Colon (tissue), 2 donors: ENCODE measurements around the gene FAXDC2.
"Not testable (repeated sequence)": the region's sequence is repeated elsewhere in the genome, so short reads cannot be mapped to it uniquely, and the experiment has no call there.

ENCODE experiments used
- FAIRE-seq: peaks from 2 replicates; lab custom pipeline; 2012; peaks lifted over from hg19 to GRCh38; lab: Jason Lieb, UNC
- donor health status: control.
- donor health status: control.

FAXDC2 gene

DNA sequence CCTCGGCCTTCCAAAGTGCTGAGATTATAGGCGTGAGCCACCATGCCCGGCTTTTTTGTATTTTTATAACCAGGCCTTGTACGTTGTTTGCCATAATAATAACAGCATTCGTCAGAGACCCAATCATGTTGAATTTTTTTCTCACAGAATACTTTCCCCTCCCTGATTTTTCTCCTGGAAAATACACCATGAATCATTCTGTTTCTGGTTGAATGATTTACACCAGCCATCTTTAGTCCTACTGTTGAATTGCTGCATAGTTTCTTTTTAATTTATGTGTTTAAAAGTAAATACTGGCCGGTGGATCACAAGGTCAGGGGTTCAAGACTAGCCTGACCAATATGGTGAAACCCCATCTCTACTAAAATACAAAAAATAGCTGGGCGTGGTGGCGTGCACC lies 11.5 kb upstream of the FAXDC2 start:
- FAIRE-seq = no peak

DNA sequence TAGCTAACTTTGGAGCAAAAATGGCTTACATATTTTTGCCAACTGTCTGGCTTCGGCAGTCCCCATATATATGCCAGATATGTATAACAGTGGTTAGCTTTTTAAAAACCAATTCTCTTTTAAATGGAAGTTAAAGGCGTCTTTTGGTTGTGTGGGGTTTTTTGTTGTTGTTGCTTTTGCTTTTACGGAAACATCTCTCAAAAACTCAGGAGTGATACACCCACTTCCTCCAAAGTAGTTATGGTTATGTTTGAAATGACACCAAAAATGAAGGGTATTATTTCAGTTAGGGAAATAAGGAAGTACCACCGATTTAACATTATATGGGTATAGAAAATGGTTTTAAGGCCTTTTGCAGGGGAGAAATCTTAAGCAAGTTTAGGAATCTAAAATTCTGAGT lies 10.4 kb upstream of the FAXDC2 start:
- no peak for FAIRE-seq

DNA sequence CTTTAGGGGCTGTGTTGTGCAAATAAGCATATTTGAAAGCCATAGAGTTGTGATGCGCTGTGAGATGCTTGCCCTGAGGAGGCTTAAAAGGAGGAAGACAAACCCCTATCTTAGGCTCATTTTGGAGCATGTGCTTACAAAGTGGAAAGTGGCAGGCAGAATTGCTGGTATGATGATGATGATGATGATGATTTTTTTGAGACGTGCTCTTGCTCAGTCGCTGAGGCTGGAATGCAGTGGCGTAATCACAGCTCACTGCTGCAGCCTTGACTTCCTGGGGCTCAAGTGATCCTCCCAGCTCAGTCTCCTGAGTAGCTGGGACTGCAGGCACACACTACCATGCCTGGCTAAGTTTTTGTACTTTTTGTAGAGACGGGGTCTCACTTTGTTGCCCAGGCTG lies 9.7 kb upstream of the FAXDC2 start:
- FAIRE-seq = no peak

DNA sequence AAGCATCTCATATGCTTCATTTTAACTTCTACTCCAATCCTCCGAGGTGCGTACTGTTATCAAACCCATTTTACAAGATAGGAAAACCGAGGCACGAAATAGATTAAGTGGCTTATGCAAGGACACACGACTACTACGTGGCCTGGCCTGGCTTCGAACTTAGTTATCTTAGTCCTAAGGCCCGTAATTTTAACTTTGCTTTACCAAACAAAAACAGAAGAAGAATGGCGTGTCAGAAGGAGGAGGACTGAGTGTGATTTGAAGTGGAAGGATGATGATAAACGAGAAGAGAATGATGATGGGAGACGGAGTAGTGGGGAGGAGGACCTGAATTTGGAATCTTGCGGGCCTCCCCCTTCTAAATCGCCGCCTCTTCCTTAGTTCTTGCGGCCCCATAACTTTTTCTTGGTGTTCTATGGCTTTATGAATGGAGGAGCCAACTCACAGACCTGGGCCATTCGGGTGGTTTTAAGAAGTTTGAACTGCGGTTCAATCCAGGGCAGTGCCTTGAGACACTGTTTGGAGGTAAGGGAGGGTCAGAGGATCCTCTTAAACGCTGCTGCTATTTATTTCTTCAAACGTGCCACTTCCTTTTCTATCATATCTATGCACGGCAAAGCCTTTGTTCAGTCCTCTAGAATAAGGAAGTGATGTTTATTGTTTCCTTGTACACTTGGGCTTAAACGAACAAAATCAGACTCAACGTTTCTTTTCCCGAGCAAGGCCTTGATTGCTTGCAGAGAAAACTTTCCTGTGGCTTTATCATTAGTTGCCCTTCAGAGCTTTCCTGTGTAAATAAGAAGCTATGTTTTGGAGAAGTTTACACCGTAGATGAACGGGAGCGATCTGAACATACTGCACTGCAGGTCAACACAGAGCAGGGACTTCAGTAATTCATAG lies 8.8 kb upstream of the FAXDC2 start:
- FAIRE-seq = no peak

DNA sequence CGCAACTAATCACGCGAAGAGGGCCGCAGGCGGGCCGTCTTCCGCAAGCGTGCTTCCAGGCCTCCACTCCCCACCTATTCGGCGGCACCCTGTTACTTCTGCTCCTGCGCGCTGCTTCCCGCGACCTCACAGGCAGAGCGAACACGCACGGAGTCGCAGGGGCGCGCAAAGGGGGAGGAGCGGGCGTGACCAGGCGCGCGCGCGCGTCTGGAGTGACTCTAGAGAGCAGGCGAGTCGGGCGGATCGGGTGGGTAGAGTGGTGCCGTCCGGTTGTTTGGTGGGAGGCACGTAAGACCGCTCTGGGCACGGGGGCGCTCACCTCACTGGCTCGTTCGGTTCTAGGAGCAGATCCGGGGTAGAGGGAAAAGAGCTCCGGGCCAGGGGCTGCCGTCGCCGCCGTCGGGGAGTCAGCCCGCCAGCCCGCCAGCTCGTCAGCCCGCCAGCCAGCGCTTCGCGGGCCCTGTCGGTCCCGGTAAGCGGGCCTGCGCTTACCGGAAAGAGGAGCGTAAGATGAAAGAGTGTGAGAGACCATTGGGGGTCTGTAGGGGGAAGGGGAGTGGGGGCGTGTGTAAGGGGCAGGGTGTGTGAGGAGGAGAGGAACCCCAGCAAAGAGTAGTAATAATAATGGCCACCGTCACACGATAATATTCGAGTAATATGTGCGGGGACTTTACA lies 8.0 kb upstream of the FAXDC2 start, which contains the start of gene CNOT8:
Gene CNOT8 (plus strand): TSS at position 331 of the 675 bp plus-strand sequence. CDS start 4,652 bp downstream, outside the sequence.
- FAIRE-seq = no peak

DNA sequence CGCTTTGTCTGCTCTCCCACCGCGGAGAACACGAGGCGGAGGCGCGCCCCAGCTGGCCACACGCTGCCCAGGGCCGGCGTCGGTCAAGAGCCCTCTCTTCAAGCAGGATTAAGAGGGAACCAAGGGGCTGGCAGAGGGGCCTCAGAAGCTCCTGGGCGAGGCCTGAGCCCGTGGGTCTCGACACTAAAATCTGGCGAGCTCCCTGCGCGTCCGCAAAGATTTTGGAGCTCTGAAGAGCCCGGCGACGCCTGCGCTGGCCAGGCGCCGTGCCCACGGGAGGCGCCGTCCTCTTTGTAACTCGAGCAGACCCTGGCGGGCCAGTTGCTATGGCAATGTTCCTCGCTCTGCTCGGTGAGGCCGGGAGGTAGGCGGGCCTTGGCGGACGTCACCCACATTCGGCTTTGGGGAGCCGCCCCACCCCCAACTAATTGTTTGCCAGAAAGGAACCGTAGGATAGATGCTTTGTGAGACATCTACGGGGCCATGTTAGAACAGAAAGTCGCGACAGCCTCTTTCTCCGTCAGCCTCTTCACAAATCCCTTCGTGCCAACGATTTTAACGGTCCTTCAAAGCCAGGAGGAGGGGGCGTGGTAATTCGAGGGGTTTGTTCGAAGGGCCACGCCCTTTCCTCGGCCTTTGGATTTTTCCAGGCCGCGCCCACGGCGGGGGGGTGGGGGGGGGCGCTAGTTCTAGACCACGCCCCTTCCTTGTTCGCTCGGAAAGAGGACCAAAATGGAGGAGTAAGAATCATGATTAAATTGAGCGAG lies 7.3 kb upstream of the FAXDC2 start:
- no peak for FAIRE-seq

DNA sequence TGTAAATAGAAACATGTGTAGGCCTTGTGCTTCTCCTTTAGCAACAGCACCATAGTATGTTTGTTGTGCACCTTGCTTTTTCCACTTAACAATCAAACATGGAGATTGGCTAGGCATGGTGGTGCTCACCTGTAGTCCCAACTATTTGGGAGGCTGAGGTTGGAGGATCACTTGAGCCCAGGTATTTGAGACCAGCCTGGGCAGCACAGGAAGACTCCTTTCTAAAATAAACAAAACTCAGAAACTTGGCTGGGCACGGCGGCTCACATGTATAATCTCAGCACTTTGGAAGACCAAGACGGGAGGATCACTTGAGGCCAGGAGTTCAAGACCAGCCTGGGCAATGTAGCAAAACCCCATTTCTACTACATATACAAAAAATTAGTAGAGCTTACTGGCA lies 948 bp upstream of the FAXDC2 start:
- no peak for FAIRE-seq

DNA sequence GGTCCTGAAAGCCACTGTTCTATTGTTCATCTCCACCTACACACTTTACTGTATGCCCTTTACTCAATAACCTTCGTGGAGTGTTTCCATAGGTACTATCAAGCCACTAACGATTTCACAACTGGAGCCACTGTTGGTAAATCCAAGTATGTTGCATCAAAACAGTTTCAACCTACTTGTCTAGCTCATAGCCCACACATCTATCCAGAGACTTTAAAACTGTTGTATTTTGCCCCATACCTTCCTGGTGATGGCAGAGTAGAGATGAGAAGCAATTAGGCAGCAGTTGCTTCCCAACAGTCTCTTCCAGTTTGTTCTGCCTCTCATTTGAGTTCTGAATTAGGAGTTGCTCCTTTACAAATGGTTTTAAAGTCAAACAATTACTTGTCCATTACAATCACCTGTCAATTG lies 607 bp downstream of the FAXDC2 start:
- FAIRE-seq = no peak

DNA sequence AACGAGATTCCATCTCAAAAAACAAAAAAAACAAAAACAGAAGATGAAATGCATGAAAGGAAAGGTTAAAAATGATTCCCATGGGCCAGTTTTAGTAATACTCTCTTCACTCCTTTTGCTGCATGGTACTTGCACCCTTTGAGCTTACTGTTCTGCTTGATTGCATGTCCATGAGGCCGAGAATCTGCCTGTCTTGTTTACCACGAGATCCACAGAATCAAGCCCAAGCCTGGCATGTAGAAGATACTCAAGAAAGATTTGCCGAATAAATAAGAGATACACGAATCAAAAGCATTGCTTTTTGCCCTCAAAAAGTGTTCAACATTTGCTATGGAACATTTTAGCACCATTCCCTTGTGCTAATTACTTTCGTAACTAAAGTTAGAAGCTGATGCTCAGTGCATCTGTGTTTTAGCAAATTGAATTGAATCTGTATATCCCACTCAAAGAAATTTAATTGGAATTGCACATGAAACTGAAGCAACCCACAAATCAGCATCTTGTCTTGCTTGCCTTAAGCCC lies 1.1 kb downstream of the FAXDC2 start:
- FAIRE-seq = no peak

DNA sequence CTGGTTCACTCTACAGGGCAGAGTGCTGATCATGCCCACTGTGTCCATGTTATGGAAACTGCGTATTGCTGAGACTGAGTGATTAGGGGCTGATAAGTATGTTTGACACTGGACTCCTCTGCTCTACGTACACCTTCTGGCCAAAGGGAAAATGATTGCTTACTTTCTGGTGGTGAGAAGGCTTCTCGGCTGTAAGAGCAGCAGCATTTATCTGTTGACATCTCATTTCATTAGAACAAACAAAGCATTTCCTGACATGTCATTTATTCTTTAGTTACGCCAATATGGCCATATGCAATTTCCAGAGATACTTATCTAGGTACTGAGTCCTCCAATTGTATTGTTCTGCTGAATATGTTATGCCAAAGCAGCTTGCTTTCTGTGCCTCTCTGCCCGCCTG lies 5.6 kb downstream of the FAXDC2 start:
- no peak for FAIRE-seq

DNA sequence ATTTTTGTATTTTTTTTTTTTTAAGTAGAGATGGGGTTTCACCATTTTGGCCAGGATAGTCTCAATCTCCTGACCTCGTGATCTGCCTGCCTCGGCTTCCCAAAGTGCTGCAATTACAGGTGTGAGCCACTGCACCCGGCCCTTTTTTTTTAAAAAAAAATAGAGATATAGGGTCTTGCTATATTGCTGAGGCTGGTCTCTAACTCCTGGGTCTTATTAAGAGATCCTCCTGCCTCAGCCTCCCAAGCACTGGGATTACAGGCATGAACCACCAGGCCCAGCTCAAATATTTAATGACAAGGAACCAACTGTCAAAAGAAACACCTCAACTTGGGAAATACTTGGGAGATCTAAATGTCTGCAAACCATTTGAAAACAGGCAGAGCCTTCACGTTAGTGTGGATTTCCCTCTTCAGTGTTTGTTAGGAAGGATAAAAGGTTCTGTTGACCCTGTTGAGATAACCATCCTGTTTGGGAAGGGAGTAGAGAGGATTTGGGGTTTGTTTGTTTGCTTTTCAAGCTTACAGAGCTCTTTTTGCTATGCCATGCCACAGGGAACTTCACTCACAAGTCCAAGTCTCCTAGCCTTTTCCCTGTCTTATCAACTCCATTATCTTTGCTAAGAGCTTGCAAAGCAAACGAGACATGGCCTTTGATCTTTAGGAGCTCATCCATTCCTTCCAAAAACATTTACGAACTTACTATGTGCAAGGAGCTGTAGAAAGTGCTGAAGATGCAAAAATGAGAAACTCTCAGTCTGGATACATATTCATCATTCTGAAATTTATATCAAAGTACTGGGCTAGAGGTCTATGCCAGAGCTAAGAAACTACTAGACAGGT lies 7.5 kb downstream of the FAXDC2 start:
- FAIRE-seq = no peak

DNA sequence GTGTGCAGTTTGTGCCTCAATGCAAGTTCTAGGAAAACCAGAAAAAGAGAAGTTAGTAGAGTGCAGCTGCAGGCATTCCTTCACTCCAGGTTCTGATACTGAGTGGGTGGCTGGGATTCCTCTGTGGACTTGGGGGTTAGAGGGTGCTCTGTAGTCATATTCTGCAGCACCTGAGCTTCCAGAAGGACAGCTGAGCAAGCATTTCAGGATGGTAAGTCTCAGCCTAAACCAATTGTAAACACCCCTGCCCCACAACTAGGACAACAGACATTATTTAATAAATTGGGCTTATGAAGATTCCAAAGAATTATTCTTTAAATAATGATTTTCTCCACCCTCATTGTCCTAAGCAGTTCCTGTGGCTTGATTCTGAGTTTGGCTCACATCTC lies 9.1 kb downstream of the FAXDC2 start:
- no peak for FAIRE-seq

DNA sequence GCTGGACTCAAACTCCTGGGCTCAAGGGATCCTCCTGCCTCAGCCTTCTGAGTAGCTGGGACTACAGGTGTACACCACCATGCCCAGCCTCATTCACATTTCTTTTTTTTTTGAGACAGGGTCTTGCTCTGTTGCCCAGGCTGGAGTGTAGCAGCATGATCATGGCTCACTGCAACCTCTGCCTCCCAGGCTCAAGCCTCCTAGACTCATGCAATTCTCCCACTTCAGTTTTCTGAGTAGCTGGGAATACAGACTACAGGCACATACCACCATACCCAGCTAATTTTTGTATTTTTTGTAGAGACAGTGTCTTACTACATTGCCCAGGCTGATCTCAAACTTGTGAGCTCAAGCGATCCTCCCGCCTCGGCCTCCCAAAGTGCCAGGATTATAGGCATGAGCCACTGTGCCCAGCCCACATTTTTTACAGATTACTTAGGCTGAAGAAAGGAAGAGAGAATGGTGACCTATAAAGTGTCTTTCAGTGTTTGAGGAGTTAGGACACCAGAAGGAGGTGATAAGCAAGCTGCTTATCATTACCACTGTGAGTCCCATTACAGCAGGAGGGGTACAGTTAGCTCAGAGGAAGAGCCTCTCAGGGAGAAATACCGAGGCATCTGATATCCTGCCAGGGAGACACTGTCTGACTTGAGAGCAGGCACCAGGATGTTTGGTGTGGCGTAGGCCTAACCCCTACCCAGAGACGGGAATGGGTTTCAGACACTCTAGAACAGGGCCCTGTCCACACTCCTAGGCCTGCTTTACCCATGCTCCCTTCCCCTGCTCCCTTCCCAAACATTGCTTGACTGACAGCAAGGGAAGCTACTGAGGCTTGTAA lies 9.7 kb downstream of the FAXDC2 start:
- FAIRE-seq = no peak

DNA sequence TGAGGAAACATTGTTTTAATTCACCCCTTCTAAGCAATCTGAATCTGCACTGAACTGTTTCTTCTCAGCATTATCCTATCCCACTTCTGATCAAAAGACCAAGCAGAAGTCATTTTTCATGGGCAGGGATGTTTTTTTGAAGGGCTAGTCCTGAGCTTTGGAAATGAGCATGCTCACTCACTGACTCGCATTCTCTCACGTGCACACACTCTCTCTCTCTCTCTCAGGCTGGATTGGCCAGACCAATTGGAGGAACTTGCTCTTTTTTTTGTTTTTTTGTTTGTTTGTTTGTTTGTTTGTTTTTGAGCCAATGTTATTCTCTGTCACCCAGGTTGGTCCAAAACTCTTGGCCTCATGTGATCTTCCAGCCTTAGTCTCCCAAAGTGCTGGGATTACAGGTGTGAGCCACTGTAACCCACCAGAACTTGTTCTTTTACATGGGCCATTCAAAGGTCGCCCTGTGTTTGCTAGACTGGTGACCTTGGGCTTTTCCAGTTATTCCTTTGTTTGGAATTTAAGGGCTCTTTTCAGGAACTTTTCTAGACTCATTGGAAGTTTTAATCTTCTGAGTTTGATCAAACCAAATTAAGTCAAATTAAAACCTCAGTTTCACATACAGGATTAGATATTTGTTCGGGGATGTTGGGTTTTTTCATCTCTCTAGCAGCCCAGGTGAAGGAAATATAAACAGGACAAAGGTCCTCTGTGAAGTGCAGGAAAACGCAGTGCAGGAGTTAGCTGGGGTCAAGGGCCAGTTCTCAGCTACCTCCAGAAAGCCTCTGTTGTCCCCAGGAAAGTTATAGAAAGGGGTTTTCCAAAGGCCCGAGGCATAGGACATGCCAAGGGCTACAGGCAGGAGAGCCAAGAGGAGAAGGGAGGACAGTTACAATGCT lies 13.1 kb downstream of the FAXDC2 start:
- FAIRE-seq = no peak

DNA sequence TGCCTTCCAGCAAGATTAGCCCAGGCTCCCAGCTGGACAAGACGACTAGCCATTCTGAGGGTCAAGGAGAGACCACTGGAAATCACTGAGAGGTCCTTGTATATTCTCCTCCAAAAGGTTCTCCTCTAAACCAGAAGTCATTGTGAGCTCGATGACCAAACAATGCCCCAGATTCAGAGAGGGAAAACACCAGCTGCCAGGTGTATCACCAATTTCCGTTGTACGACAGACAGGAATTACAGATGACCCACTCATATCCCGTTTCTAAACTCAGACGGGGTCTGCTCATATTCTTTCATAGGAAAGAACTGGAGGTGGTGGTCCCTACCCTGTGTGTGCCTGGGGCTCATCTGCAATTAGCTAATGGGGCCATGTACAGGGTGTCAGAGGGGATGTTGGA lies 14.2 kb downstream of the FAXDC2 start:
- FAIRE-seq = no peak

DNA sequence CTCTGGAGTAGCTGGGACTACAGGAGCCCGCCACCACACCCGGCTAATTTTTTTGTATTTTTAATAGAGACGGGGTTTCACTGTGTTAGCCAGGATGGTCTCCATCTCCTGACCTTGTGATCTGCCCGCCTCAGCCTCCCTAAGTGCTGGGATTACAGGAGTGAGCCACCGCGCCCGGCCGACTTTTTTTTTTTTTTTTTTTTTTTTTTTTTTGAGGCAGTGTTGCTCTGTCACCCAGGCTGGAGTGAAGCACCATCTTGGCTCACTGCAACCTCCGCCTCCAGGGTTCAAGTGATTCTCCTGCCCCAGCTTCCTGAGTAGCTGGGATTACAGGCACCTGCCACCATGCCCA lies 14.7 kb downstream of the FAXDC2 start:
- not testable (repeated sequence) for FAIRE-seq

DNA sequence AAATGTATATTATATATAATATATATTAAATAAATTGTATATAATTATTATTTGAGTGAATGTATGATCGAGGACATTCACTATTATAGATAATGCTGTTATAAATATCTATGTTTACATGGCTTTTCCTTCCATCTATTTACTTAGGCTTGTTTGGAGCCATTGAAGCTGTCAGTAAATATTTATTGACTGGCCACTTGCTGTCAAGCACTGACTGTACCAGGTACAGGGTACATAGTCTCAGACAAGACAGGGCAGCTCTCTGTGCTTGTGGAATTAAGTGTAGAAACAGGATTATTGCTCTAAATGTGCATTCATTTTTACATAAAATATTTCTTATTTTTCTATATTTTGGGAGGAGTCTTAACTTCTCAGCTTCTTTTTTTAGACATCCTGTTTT lies 16.4 kb downstream of the FAXDC2 start:
- FAIRE-seq = no peak

DNA sequence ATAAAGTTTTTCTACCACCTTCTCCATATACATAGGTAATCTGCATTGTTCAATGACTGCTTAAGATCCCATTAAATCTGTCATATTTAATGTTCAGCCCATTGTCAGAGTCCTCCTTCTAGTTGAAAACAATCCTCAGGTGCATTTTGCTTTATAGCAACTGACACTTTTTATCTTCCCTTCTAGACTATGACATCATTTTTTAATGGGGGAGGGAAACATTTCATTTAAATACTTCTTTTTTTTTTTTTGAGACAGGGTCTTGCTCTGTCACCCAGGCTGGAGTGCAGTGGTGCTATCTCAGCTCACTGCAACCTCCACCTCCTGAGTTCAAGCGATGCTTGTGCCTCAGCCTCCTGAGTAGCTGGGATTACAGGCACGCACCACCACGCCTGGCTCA lies 17.6 kb downstream of the FAXDC2 start:
- FAIRE-seq = not testable (repeated sequence)

DNA sequence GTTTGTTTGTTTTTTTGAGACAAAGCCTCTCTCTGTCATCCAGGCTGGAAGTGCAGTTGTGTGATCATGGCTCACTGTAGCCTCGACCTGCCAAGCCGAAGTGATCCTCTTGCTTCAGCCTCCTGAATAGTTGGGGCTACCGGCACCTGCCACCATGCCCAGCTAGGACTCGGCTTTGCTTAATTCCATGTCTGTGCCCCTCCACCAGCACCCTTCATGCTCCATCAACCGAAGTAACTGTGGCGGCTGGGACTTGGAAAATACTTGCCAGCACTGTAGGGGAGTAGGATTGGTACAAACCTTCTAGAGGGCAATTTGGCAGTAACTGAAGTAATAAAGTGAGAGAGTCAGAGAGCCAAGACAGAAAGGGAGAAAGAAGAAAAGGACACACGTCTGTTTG lies 19.0 kb downstream of the FAXDC2 start:
- FAIRE-seq = no peak

DNA sequence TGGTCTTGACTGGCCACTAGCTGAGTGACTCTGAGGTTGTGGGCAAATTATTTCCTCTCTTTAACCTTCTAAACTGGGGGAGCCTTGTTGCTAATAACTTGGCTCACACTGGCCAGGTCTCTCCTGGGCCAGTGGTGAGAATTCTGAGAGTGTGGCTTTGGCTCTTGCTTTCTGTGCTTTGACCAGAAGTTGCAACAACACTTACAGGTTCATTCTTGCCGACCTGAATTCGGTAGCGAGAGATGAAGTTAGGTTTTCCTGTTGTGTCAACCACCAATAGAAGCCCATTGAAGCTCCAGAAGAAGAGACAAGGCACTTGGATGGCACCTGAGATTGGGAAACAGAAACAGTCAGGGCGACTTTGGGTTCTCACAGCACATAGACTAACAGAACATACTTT lies 19.8 kb downstream of the FAXDC2 start:
- no peak for FAIRE-seq
